ENCODE measurements around the gene HEPHL1. TPM values are rescaled to one million over a fixed set of nuclear protein-coding genes. Genes with fewer than 3 reads are reported as not detected.

Gene HEPHL1
- polyA plus RNA-seq, 1 experiment = not detected

DNA sequence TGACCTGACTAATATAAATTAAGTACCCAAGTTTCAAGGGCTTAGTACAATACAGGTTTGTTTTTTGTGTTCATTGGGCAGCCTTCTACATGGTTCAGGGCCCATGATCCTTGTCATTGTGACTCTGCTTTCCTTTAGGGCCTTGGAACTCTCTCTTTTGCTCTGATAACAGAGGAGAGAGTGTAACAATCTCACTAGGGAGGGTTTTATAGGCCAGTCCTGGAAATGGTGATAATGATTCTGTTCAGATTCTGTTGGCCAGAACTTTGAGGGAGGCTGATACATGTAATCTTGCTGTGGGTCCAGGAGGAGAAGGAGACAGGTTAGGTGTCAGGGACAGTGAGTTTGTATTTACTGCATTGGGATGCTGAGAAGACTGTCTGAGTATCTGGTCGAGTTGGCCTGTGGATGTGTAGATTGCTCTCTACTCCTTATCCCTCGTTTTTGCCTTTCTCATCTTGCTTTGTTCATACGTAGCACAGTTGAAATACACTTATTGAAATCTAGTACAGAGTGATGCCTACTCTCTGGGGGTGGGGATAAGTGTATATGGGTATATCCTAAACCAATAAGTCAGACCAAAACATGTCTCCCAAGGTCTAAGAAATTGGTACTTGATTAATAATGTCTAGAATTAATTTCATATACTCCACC is 37.5 kb upstream of the HEPHL1 start:
- H3K27me3 ChIP-seq (ENCODE audit: control insufficient read depth, insufficient read depth, low read length) = 0 out of 2 replicates have a peak, but pooled peaks cover 3% of the 10 kb centered on the region
- ChIA-PET CTCF (no interaction called here), POLR2A (no interaction called here)
- TF ChIP-seq, protein P1, sequence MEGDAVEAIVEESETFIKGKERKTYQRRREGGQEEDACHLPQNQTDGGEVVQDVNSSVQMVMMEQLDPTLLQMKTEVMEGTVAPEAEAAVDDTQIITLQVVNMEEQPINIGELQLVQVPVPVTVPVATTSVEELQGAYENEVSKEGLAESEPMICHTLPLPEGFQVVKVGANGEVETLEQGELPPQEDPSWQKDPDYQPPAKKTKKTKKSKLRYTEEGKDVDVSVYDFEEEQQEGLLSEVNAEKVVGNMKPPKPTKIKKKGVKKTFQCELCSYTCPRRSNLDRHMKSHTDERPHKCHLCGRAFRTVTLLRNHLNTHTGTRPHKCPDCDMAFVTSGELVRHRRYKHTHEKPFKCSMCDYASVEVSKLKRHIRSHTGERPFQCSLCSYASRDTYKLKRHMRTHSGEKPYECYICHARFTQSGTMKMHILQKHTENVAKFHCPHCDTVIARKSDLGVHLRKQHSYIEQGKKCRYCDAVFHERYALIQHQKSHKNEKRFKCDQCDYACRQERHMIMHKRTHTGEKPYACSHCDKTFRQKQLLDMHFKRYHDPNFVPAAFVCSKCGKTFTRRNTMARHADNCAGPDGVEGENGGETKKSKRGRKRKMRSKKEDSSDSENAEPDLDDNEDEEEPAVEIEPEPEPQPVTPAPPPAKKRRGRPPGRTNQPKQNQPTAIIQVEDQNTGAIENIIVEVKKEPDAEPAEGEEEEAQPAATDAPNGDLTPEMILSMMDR (IDR thresholded peaks at IDR 0.05; ENCODE audit: insufficient read depth, low read depth, low read length) = no peak
- H3K4me3 ChIP-seq (ENCODE audit: low read depth, low read length) = no peak overlapping the region
- no peaks in the 10 kb centered on the region for H3K36me3 ChIP-seq (ENCODE audit: control insufficient read depth, insufficient read depth, low read length)
- no peak for DNase-seq (ENCODE audit: low read depth)

- Histone ChIP-seq H3K4me3 (ENCODE audit: low read depth, low read length) (no peak overlapping the region), H3K36me3 (ENCODE audit: control insufficient read depth, insufficient read depth, low read length) (no peaks in the 10 kb centered on the region), H3K27me3 (ENCODE audit: control insufficient read depth, insufficient read depth, low read length) (0 out of 2 replicates have a peak, but pooled peaks cover 3% of the 10 kb centered on the region)
- POLR2A ChIA-PET = no interaction called here
- CTCF ChIA-PET = no interaction called here
- TF ChIP-seq, protein P1 (IDR thresholded peaks at IDR 0.05; ENCODE audit: insufficient read depth, low read depth, low read length) = no peak
- no peak for DNase-seq (ENCODE audit: low read depth)
Observed at GRCh38 chr11:93984196-93984567, 37.0 kb upstream of the HEPHL1 start.

GRCh38 chr11:93984936-93985335 is 36.2 kb upstream of the HEPHL1 start:
- 0 out of 2 replicates have a peak, but pooled peaks cover 3% of the 10 kb centered on the region for H3K27me3 ChIP-seq (ENCODE audit: control insufficient read depth, insufficient read depth, low read length)
- DNase-seq (ENCODE audit: low read depth) = no peak
- CTCF ChIA-PET = no interaction called here
- POLR2A ChIA-PET = no interaction called here
- no peak overlapping the region for H3K4me3 ChIP-seq (ENCODE audit: low read depth, low read length)
- TF ChIP-seq, protein P1 (IDR thresholded peaks at IDR 0.05; ENCODE audit: insufficient read depth, low read depth, low read length) = no peak
- H3K36me3 ChIP-seq (ENCODE audit: control insufficient read depth, insufficient read depth, low read length) = no peaks in the 10 kb centered on the region

GRCh38 chr11:93986716-93987115 is 34.4 kb upstream of the HEPHL1 start:
- ChIA-PET CTCF (no interaction called here), POLR2A (no interaction called here)
- no peak for DNase-seq (ENCODE audit: low read depth)
- Histone ChIP-seq H3K36me3 (ENCODE audit: control insufficient read depth, insufficient read depth, low read length) (no peaks in the 10 kb centered on the region), H3K4me3 (ENCODE audit: low read depth, low read length) (no peak overlapping the region), H3K27me3 (ENCODE audit: control insufficient read depth, insufficient read depth, low read length) (0 out of 2 replicates have a peak, but pooled peaks cover 3% of the 10 kb centered on the region)
- TF ChIP-seq, protein P1 (IDR thresholded peaks at IDR 0.05; ENCODE audit: insufficient read depth, low read depth, low read length) = no peak

GRCh38 chr11:93988455-93988854 is 32.7 kb upstream of the HEPHL1 start:
- POLR2A ChIA-PET = no interaction called here
- TF ChIP-seq, protein P1 (IDR thresholded peaks at IDR 0.05; ENCODE audit: insufficient read depth, low read depth, low read length) = no peak
- CTCF ChIA-PET = no interaction called here

More at GRCh38 chr11:93988455-93988854, 32.7 kb upstream of the HEPHL1 start:
- H3K36me3 ChIP-seq (ENCODE audit: control insufficient read depth, insufficient read depth, low read length) = no peaks in the 10 kb centered on the region
- H3K4me3 ChIP-seq (ENCODE audit: low read depth, low read length) = no peak overlapping the region
- no peak for DNase-seq (ENCODE audit: low read depth)
- no peaks in the 10 kb centered on the region for H3K27me3 ChIP-seq (ENCODE audit: control insufficient read depth, insufficient read depth, low read length)

Measured in BJ (cell line).